ENCODE results near the gene APBA1. TPM values are rescaled to one million over a fixed set of nuclear protein-coding genes. Genes with fewer than 3 reads are reported as not detected.

APBA1 gene
- total and polyA plus RNA-seq, 9 of the 15 experiments (the other 6 are each of a cell fraction or from before 2014, with no cell fraction given), result 0.01 to 0.02 TPM; not detected in 7

DNA sequence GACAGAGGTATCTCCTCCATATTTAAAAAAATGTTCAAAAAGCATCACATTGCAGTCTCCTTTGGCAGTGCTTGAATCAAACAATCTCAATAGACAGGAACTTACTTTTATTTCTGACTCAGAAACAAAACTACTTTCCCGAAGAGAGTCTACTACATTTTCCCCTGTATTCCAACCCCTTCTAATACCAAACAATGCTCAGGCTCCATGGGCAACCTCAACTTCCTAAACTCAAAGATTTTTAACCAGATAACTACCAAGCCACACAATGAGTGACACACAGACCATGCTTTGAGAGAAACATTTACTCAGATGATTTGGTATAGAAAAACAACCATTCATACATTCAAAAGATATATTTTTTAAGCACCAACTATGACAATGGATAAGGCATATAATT, 70.5 kb downstream of the APBA1 start (continued):
- TF ChIP-seq, protein P1, sequence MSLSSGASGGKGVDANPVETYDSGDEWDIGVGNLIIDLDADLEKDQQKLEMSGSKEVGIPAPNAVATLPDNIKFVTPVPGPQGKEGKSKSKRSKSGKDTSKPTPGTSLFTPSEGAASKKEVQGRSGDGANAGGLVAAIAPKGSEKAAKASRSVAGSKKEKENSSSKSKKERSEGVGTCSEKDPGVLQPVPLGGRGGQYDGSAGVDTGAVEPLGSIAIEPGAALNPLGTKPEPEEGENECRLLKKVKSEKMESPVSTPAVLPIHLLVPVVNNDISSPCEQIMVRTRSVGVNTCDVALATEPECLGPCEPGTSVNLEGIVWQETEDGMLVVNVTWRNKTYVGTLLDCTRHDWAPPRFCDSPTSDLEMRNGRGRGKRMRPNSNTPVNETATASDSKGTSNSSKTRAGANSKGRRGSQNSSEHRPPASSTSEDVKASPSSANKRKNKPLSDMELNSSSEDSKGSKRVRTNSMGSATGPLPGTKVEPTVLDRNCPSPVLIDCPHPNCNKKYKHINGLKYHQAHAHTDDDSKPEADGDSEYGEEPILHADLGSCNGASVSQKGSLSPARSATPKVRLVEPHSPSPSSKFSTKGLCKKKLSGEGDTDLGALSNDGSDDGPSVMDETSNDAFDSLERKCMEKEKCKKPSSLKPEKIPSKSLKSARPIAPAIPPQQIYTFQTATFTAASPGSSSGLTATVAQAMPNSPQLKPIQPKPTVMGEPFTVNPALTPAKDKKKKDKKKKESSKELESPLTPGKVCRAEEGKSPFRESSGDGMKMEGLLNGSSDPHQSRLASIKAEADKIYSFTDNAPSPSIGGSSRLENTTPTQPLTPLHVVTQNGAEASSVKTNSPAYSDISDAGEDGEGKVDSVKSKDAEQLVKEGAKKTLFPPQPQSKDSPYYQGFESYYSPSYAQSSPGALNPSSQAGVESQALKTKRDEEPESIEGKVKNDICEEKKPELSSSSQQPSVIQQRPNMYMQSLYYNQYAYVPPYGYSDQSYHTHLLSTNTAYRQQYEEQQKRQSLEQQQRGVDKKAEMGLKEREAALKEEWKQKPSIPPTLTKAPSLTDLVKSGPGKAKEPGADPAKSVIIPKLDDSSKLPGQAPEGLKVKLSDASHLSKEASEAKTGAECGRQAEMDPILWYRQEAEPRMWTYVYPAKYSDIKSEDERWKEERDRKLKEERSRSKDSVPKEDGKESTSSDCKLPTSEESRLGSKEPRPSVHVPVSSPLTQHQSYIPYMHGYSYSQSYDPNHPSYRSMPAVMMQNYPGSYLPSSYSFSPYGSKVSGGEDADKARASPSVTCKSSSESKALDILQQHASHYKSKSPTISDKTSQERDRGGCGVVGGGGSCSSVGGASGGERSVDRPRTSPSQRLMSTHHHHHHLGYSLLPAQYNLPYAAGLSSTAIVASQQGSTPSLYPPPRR (CRISPR knock-in tag; IDR thresholded peaks at IDR 0.05; ENCODE audit: borderline replicate concordance), result no peak
- TF ChIP-seq KLF1 (tag; IDR thresholded peaks at IDR 0.05), result no peak
- no peak for TF ChIP-seq HEY1 (CRISPR knock-in tag; IDR thresholded peaks at IDR 0.05; ENCODE audit: borderline replicate concordance)

GRCh38 chr9:69600314-69601047, 71.7 kb downstream of the APBA1 start:
- intact Hi-C loops (cut with micrococcal nuclease) (no loop called here), in situ Hi-C loops (cut with MboI) (no loop called here)
- Histone ChIP-seq H3K4me2 (ENCODE audit: insufficient read depth, low read length) (no peak overlapping the region), H3K4me3 (no peak overlapping the region), H4K20me1 (replicated peaks; ENCODE audit: control insufficient read depth, insufficient read depth, low read length) (no peaks in the 10 kb centered on the region), H3K36me3 (ENCODE audit: control insufficient read depth, insufficient read depth, low read length) (no peaks in the 10 kb centered on the region), H3K27ac (ENCODE audit: extremely low read depth, low read depth, low read length) (no peak overlapping the region), H3K27me3 (ENCODE audit: control insufficient read depth in 2 of 2, insufficient read depth in 2 of 2, low read length in 2 of 2) (peaks cover 0 to 8% of the 10 kb centered on the region in 2 experiments; a peak in 2 of 5 replicates), H2AFZ (ENCODE audit: low read depth, low read length) (no peak overlapping the region), H3K4me1 (replicated peaks in 1 of 2; ENCODE audit: control insufficient read depth in 2 of 2, insufficient read depth in 2 of 2, low read length in 2 of 2) (no peaks in the 10 kb centered on the region), H3K79me2 (ENCODE audit: control insufficient read depth, insufficient read depth, low read length) (no peaks in the 10 kb centered on the region), H3K9me1 (ENCODE audit: control insufficient read depth, insufficient read depth, low read length) (no peaks in the 10 kb centered on the region), H3K9me3 (replicated peaks; ENCODE audit: control insufficient read depth, insufficient read depth, low read depth, low read length) (no peaks in the 10 kb centered on the region), H3K9ac (ENCODE audit: insufficient read depth in 1 of 2, low read depth in 2 of 2, low read length in 2 of 2) (no peak overlapping the region)
- no peak for ATAC-seq
- DNase-seq (ENCODE audit: extremely low read depth in 1 of 4, low spot score in 3 of 4), result no peak
- POLR2A ChIA-PET, result no interaction called here
- no TSS peak for BruUV-seq (replicated peaks)
- FAIRE-seq, result no peak
- TF ChIP-seq NFE2L1 (tag; IDR thresholded peaks at IDR 0.05; ENCODE audit: borderline replicate concordance, low read depth), result no peak
- TF ChIP-seq ZNF280B (CRISPR knock-in tag; IDR thresholded peaks at IDR 0.05), result no peak
- no peak for TF ChIP-seq ZFX (CRISPR knock-in tag; IDR thresholded peaks at IDR 0.05)
- CTCF ChIA-PET (ENCODE audit: low intra/inter-chr PET ratio), result no interaction called here
- 2% methylated on average over 7 of the region's 7 CpGs for WGBS (ENCODE audit: insufficient coverage, low coverage, missing lambda C conversion rate)
